GM21447 (cell line): ENCODE data around the gene RHOF.

Experiments used
- ATAC-seq: cut with Tn5 transposase; IDR thresholded peaks from one replicate; pipeline ENCODE4 v1.9.1; 2021; ENCODE audit not compliant: unreplicated experiment

The RHOF gene

DNA sequence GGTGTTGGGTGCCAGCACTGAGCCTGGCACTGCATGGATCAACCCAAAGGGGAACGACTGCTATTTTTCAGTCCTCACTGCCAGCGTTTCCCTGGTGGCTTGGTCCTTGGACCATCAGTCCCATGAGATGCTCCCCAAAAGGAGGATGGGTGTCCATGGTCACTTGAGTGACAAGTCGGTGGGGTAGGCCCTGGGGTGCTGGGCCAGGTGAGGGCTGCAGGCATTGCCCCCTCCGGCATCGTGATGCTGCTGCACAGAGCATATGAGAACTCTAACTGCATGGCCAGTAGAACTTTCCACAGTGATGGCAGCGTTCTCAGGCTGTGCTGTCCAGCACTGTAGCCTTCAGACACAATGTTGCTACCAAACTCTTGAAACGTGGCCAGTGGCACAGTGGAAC is 26.6 kb upstream of the RHOF start:
- no peak for ATAC-seq

DNA sequence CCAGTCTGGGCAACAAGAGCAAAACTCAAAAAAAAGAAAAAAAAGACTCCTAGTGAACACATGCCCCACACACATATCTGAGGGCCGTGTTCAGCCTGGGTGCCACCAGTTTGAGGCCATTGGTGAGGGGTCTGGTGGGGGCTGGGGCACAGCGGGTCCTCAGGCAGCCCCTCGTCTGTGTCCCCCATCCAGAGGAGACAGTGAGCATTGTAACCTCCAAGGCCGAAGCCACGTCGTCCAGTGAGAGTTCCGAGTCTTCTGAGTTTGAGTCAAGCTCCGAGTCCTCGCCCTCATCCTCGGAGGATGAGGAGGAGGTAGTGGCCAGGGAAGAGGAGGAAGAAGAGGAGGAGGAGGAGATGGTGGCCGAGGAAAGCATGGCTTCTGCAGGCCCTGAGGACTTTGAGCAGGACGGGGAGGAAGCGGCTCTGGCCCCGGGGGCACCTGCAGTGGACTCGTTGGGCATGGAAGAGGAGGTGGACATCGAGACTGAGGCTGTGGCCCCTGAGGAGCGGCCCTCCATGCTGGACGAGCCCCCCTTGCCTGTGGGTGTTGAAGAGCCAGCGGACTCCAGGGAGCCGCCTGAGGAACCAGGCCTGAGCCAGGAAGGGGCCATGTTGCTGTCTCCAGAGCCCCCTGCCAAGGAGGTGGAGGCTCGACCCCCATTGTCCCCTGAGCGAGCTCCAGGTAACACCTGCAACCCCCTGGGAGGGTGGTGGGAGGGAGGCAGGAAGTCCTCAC is 25.9 kb upstream of the RHOF start:
- no peak for ATAC-seq

DNA sequence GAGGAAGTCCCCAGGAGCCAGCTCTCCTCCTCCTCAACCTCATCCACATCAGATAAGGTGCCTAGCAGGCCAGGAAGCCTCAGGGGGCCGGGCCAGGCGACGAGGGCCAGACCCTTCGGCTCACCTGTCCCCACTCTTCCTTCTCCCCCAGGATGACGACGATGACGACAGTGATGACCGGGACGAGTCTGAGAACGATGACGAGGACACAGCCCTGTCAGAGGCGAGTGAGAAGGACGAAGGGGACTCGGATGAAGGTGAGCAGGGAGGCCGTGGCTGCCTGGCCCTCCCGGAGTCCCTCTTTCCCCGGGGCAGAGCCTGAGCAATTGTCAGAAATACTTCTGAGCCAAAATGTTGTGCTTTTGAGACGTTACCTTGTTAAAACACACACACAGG is 24.2 kb upstream of the RHOF start:
- ATAC-seq = no peak

DNA sequence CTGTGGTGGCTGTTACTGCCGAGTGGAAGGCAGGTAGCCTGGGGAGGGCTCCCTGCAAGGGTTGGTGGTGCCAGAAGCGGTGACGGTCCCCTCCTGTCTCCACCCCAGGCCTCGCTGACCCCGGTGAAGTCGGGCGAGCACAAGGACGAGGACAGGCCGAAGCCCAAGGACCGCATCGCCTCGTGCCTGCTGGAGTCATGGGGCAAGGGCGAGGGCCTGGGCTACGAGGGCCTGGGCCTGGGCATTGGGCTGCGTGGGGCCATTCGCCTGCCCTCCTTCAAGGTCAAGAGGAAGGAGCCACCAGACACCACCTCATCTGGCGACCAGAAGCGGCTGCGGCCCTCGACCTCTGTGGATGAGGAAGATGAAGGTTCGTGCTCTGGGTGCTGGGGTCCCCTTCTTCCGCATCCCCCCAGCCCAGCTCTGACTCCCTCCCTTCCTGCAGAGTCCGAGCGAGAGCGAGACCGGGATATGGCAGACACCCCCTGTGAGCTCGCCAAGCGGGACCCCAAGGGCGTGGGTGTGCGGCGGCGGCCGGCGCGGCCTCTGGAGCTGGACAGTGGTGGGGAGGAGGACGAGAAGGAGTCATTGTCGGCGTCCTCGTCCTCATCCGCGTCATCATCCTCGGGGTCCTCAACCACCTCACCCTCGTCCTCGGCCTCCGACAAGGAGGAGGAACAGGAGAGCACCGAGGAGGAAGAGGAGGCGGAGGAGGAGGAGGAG is 23.6 kb upstream of the RHOF start:
- no peak for ATAC-seq

DNA sequence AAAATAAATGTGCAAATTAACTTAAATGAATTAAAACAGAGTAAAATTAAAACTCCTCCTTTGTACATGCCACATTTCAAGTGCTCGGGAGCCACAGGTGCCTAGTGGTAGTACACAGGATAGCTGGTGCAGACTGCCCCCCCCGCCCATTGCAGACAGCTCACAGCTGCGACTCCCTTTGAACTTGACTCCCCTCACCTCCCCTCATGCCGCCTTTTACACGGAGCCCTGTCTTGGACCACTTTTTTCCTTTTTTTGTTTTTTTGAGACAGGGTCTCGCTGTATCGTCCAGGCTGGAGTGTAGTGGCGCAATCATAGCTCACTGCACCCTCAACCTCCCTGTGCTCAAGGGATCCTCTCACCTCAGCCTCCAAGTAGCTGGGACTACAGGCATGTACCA is 21.8 kb upstream of the RHOF start:
- no peak for ATAC-seq

DNA sequence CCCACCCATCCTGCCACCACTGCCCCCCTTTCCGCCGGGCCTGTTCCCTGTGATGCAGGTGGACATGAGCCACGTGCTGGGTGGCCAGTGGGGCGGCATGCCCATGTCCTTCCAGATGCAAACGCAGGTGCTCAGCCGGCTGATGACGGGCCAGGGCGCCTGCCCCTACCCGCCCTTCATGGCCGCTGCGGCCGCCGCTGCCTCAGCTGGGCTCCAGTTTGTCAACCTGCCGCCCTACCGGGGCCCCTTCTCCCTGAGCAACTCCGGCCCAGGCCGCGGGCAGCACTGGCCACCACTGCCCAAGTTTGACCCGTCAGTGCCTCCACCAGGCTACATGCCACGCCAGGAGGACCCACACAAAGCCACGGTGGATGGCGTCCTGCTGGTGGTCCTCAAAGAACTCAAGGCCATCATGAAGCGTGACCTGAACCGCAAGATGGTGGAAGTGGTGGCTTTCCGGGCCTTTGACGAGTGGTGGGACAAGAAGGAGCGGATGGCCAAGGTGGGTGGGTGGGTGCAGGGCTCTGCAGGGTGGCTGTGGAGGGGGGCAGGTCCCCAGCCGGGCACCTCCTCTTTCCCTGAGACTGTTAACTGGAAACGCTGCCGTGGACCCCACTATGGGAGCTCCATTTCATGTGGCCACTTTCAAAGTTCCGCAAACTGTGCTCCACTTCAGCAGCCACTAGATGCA is 21.1 kb upstream of the RHOF start:
- ATAC-seq = no peak

DNA sequence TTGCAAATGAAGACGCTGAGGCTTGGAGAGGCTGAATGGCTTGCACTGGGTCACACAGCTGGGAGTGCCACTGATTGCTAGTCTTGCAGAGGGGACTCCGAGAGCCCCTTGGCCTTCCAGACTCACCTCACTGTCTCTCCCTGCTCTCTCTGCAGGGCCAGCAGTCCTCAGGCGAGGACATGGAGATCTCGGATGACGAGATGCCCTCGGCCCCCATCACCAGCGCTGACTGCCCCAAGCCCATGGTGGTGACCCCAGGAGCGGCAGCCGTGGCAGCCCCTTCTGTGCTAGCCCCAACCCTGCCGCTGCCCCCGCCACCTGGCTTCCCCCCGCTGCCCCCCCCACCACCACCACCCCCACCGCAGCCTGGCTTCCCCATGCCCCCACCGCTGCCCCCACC is 20.5 kb upstream of the RHOF start:
- ATAC-seq = no peak

DNA sequence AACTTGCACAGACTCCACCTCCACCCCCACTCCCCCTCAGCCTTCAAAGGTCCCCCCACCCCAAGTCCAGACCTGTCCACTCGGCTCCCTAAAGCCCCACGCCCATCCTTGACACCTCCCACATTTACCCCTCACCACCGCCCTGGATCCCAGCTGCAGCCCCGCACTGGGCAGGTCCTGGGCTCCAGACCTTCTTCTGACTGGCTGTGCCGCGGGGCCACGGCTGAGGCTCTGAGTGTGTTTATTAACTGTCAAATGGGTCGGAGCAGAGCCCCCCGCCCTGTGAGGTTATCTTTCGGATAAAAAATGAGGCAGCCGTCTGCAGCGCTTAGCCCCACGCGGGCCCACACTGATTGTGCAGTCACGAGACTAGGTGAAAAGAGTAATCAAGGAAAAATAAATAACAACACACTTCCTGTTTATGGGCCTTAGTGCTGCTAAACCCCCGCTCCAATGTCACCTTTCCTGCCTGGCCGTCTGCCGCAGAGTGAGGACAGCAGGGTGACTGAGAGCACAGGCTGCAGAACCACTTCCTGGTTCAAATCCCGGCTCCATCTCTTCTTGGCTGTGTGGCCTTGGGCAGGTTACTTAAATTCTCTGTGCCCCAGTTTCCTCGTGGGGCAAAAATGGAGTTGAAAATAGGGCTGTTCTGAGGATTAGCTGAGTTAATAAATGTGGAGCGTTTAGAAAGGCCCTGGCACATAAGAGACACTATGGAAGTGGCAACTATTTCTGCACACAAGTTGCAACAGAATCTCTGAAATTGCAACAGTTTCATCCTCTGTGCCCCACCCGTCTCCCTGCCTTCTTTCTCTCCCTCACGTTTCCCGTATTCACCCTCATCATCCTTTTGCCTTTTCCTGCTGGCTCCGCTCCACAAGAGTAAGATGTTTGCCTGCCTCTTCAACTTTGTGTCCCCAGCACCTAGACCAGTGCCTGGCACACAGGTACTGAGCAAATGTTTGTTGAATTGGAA is 19.7 kb upstream of the RHOF start:
- ATAC-seq = no peak

DNA sequence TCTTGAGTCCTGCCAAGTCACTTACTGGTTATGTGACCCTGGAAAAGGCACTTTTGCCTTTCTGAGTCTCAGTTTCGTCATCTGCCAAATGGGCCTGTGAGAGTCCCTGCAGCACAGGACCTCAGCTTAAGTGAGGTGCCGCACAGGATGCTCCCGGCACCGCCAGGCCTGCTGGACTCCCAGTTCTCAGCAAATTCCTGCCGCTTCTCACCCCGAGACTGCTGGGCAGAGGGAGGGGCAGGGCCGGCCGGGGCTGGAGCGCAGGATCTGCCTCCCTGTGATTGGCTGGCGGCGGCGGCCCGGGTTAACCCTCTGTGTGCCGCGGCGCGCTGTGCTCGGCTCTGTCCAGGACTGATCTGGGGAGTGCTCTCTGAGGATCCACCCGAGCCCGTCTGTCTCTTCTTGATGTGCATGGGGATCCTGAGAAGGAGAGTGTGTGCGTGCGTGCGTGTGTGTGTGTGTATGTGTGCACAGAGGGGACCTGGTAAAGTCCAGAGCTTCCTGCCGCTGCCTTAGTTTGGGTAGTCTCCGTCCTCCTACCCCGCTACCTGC is 18.9 kb upstream of the RHOF start:
- peak; percentile 34 for ATAC-seq

DNA sequence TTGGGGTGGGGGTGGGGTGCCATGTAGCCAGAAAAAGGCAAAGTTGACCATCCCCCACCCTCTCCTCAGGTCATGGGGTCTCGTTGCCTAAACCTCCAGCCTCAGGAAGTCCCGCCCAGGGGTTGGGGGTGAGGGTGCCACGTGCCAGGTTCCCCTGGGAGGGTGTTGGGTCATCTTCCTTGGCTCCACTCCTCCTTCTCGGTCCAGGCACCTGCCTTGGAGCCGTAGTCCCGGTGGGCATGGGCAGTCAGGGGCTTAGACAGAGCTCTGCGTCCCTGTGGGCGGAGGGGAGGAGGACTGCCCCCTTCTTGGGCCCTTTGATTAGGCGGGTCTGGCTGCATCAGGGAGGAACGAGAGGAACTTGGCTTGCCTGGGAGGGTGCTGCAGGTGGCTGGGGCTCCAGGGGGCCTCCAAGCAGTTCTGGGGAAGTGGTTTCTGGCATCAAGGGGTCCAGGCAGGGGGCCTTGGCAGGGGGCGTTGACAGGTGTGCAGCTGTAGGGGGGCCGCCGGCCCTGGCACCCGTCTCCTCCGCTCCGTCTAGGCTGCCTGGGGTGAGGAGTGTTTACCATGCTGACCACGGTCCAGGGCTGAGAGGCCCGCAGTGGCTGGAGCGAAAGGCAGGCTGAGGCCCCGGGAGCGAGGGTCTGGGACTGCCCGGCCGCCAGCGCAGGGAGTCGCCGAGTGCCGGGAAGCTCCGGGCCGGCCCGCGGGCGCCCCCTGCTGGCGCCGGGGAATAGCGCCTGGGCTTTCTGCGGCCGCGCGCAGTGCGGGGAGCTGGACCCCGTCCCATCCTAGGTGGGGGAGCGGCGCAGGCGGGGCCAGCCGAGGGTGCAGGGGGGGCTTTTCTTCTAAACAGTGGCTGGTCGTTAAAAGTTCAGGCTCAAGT is 18.2 kb upstream of the RHOF start:
- peak; percentile 66 for ATAC-seq

DNA sequence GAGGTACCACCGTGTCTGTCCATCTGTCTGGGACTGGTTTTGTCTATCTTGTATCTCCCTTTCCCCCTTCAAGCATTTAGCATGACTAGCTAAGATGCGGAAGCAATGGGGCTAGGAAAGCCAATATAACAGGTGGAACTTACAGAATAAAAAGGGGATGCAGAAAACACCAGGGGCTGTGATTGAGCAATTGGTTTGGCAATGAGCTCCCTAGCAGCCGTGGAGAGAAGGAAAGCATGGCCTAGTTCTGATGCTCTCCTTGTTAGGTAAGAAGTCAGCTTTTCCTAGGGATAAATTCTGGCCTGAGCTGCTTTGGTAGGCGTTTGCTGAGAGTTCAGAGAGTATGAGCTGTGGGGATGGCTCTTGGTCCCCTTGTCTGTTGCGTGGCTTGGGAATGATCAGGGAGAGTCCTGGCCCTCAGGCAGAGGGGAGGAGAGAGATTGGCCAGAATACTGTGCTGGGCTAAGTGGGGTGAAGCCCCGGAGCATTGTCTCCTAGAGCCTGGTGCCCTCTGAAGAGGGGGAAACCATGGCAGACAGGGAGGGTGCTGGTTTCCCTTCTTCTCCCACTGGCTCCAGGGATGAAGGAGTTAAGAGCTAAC is 17.4 kb upstream of the RHOF start:
- no peak for ATAC-seq

DNA sequence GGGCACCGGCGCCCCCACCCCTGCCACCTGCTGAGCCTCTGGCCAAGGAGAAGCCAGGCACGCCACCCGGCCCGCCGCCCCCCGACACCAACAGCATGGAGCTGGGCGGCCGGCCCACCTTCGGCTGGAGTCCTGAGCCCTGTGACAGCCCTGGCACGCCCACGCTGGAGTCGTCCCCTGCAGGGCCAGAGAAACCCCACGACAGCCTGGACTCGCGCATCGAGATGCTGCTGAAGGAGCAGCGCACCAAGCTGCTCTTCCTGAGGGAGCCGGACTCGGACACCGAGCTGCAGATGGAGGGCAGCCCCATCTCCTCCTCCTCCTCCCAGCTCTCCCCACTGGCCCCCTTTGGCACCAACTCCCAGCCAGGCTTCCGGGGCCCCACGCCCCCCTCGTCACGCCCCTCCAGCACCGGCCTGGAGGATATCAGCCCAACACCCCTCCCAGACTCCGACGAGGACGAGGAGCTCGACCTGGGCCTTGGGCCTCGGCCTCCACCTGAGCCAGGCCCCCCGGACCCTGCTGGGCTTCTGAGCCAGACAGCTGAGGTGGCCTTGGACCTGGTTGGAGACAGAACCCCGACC is 16.8 kb upstream of the RHOF start:
- ATAC-seq = no peak

DNA sequence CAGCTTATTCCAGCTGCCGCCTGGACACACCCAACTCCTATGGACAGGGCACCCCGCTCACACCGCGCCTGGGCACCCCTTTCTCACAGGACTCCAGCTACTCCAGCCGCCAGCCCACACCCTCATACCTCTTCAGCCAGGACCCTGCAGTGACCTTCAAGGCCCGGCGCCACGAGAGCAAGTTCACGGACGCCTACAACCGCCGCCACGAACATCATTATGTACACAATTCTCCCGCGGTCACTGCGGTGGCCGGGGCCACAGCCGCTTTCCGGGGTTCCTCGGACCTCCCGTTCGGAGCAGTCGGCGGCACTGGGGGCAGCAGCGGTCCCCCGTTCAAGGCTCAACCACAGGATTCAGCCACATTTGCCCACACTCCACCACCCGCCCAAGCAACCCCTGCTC is 16.2 kb upstream of the RHOF start:
- no peak for ATAC-seq

DNA sequence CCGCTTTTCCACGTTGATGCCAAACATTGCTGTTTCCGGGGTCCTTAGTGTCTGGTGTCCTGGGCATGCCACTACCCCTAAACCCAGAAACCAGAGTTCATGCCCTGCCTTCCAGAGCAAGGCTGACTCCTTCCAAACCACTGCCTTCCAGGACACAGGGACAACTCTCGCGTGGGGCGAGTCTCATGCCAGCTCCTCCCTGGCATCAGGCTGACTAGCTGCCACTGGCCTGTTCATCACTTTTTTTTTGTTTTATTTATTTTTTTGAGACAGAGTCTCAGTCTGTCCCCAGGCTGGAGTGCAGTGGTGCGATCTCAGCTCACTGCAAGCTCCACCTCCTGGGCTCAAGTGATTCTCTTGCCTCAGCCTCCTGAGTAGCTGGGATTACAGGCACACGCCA is 15.1 kb upstream of the RHOF start:
- no peak for ATAC-seq

DNA sequence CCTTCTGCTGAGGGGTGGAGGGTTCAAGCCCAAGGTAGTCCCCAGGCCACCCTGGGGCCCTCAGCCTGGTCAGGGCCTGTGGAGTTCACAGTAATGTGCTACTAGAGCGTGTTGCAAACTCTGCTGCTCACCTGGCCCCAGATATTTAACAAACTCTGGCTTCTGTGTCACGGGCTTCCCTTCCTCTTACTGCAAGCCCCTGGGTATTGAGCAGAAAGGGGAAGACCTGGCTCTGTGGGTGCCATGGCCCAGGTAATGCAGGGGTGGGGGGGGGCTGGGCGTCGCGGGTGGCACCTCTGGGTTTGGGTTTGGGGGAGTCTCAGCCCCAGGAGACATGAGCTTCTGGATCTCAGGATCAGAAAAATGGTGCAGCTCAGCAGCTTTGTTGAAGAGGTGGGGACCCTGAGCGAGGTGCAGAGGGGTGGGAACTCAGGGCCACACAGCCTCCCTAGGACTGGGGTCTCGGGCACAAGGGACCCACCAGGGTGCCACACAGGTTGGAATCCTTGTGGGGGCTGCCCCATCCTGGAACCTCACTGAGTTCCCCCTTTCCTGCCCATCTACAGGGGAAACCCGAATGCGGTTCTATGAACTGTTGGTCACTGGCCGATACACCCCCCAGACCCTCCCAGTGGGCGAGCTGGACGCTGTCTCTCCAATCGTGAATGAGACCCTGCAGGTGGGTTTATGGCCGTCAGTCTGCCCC is 14.3 kb upstream of the RHOF start:
- ATAC-seq = no peak

DNA sequence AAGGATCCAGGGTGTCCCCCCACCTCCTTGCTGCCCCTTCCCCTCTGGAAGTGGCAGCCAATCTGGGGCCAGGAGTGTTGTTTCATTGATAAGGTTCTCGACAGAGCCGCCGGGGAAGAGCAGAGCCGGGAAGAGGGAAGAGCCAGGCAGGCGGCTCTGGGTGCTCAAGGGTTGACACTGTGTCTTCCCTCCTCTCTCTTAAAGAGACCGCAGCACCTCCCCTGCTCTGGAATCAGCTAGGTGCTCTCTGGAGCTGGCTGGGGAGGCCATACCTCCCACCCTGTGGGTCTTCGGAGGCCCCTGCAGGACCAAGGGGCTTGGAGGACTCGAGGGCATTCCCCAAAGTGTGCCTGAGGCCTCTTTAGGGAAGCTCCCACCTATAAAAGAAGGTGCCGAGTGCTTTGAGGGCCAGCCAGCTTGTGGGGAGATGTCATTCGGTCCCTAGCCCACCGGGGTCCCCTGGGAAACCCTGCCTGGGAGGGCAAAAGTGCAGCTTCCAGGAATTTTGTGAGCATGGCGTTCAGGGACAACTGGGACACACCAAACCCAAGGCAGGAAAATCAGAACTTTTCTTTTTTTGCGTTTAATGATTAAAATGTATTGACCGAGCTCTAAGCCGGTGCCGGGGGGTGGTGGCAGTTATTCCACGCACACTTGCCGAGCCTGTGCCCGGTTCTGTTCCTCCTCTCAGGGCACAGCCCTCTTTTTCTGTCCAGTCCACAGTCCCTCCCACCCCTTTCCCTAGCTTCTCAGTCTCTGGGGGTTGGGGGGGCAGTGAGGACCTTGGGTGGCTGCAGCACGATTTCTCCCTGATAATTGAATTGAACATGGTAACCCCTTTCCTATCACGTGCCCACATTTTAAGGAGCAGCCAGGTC is 13.3 kb upstream of the RHOF start:
- ATAC-seq = no peak

DNA sequence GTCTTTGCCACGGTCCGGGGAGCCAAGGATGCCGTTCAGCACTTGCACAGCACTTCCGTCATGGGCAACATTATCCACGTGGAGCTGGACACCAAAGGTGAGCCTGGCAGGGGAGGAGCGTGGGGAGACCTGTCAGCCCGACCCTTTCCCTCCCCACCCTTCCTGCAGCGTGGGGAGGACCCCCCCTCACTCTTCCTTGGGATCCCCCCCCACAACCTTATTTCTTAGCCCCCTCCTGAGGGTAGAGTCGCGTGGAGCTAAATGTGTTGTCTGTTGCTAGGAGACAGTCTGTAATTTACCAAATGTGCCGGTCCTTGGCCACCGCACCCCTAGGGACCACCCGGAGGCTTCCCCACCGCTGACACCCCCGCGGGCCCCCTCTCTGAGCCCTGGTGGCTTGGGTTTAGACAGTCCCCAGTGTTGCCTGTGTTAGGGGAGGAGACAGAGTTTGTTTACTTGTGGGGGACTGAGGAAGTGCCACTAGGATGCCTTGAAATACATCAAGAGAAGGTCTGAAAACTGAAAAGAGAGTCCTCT is 12.6 kb upstream of the RHOF start:
- ATAC-seq = no peak
